NCI-H2171 treated with DMSO at 0.1 percent for 48 hours (cell line): ENCODE data around the gene B4GALT3.

Source experiments
- DNase-seq: peaks from one replicate; lab custom pipeline; 2025; lab: John Stamatoyannopoulos, UW

B4GALT3 gene

GRCh38 chr1:161163793-161164192 is 13.5 kb downstream of the B4GALT3 start:
- no peak for DNase-seq

GRCh38 chr1:161162806-161163205 is 14.5 kb downstream of the B4GALT3 start:
- DNase-seq, result no peak

- DNase-seq, result no peak
Observed at GRCh38 chr1:161162052-161162451, 15.3 kb downstream of the B4GALT3 start.

GRCh38 chr1:161161652-161162051 is 15.7 kb downstream of the B4GALT3 start:
- DNase-seq, result no peak

- DNase-seq, result no peak
Observed at GRCh38 chr1:161160671-161161145, 16.6 kb downstream of the B4GALT3 start.

- DNase-seq, result no peak
Observed at GRCh38 chr1:161159913-161160243, 17.4 kb downstream of the B4GALT3 start.

GRCh38 chr1:161159087-161159912 is 18.0 kb downstream of the B4GALT3 start, which contains the start of gene USP21:
USP21 (plus strand) TSS chr1:161159500; CDS start chr1:161160641, 1,141 bp downstream.
- DNase-seq, result peak; percentile 89

- no peak for DNase-seq
Observed at GRCh38 chr1:161158316-161159010, 18.8 kb downstream of the B4GALT3 start.

GRCh38 chr1:161157867-161158266 is 19.4 kb downstream of the B4GALT3 start:
- DNase-seq, result no peak

- DNase-seq, result peak; percentile 94
Observed at GRCh38 chr1:161153682-161154337, 23.5 kb downstream of the B4GALT3 start, which contains the start of gene UFC1. UFC1 (plus strand) TSS chr1:161153978; CDS start chr1:161153998, 20 bp downstream.

- no peak for DNase-seq
Observed at GRCh38 chr1:161153176-161153575, 24.1 kb downstream of the B4GALT3 start.

GRCh38 chr1:161145832-161146231 is 31.5 kb downstream of the B4GALT3 start:
- no peak for DNase-seq

- no peak for DNase-seq
Observed at GRCh38 chr1:161140755-161141400, 36.4 kb downstream of the B4GALT3 start.

GRCh38 chr1:161139766-161140165 is 37.5 kb downstream of the B4GALT3 start:
- peak; percentile 47 for DNase-seq

GRCh38 chr1:161138431-161138830 is 38.9 kb downstream of the B4GALT3 start:
- DNase-seq, result no peak

- no peak for DNase-seq
Observed at GRCh38 chr1:161137881-161138280, 39.4 kb downstream of the B4GALT3 start.

GRCh38 chr1:161133220-161133740 is 44.0 kb downstream of the B4GALT3 start:
- DNase-seq, result no peak

- DNase-seq, result peak; percentile 98
Observed at GRCh38 chr1:161132410-161133219, 44.7 kb downstream of the B4GALT3 start, which contains the start of gene DEDD. DEDD (minus strand) TSS chr1:161132667; CDS start chr1:161124462, 8,205 bp downstream.

GRCh38 chr1:161131523-161132409 is 45.5 kb downstream of the B4GALT3 start:
- DNase-seq, result no peak

- no peak for DNase-seq
Observed at GRCh38 chr1:161130266-161130665, 47.0 kb downstream of the B4GALT3 start.
